GM12865 (cell line): Measurements from ENCODE around the gene MCMBP.
"Not testable (repeated sequence)": the region's sequence is repeated elsewhere in the genome, so short reads cannot be mapped to it uniquely, and the experiment has no call there.

Experiments used
- DNase-seq: peaks from one replicate; pipeline ENCODE4 v3.0.0; 2010; ENCODE audit warnings: low read depth
- H3K4me3 ChIP-seq: 2 replicates; pipeline ENCODE4 v1.5.1; 2011; ENCODE audit warnings: mild to moderate bottlenecking, low read depth, low read length, control low read depth
- TF ChIP-seq, protein P1 (sequence below): IDR thresholded peaks from 2 replicates; pipeline ENCODE4 v1.5.1; 2011; ENCODE audit warnings: low read length, control low read depth, low read depth, inconsistent platforms; ENCODE audit not compliant: insufficient read depth; ENCODE audit errors: missing control alignments

The MCMBP gene

DNA sequence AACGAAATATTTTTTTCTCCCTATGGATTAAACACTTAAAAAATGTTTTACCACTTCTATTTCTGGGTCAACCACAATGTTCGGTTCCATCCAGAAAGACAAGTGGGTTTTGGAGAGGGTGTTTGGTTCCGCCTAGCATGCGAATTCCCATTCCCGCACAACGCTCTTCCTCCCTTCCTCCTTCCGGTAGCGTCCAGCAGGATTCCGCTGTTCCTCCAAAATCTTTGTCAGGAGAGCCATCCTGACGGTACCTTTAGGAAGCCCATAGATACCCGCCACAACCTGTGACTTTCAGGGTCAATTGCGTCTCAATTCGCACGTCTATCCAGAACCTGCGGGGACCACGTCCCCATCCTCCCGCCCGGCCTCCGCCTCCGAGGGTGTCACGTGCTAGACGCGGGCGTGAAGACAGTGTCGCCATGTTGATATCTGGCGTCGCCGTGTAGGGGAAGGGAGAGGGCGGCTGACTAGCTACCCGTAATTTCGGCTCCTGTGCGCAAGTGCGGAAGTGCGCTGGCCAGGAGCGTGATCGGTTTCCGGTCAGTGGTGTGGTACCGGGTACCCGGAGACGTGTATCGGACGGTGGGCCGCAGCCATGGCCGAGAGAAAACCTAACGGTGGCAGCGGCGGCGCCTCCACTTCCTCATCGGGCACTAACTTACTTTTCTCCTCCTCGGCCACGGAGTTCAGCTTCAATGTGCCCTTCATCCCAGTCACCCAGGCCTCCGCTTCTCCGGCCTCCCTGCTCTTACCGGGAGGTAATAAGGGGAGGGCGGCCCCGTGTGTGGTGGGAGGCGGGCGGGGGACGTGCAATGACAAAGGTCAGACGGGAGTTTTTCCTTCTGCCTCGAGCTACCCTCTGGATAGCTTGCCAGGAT, 19.8 kb upstream of the MCMBP start, which contains the start of gene SEC23IP:
SEC23IP (plus strand) TSS at position 543 of the 878 bp plus-strand sequence; CDS start at position 596, 53 bp downstream.
- peak; percentile 97 for DNase-seq
- TF ChIP-seq, protein P1, sequence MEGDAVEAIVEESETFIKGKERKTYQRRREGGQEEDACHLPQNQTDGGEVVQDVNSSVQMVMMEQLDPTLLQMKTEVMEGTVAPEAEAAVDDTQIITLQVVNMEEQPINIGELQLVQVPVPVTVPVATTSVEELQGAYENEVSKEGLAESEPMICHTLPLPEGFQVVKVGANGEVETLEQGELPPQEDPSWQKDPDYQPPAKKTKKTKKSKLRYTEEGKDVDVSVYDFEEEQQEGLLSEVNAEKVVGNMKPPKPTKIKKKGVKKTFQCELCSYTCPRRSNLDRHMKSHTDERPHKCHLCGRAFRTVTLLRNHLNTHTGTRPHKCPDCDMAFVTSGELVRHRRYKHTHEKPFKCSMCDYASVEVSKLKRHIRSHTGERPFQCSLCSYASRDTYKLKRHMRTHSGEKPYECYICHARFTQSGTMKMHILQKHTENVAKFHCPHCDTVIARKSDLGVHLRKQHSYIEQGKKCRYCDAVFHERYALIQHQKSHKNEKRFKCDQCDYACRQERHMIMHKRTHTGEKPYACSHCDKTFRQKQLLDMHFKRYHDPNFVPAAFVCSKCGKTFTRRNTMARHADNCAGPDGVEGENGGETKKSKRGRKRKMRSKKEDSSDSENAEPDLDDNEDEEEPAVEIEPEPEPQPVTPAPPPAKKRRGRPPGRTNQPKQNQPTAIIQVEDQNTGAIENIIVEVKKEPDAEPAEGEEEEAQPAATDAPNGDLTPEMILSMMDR = no peak
- peak within 1 kb of the TSS; percentile 91 for H3K4me3 ChIP-seq

DNA sequence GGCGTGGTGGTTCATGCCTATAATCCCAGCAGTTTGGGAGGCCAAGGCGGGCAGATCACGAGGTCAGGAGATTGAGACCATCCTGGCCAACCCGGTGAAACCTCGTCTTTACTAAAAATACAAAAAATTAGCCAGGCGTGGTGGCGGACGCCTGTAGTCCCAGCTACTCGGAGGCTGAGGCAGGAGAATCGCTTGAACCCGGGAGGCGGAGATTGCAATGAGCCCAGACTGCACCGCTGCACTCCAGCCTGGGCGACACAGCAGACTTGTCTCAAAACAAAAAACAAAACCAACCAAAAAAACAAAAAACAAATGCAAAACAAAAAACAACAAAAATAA, 19.2 kb upstream of the MCMBP start:
- H3K4me3 ChIP-seq = peak overlapping the region; percentile 91
- not testable (repeated sequence) for DNase-seq

DNA sequence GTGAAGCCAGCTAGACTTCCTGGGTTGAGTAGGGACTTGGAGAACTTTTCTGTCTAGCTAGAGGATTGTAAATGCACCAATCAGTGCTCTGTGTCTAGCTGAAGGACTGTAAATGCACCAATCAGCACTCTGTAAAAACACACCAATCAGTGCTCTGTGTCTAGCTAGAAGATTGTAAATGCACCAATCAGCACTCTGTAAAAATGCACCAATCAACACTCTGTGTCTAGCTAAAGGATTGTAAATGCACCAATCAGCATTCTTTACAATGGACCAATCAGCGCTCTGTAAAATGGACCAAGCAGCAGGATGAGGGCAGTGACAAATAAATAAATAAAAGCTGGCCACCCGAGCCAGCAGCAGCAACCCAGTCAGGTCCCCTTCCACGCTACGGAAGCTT, 17.7 kb upstream of the MCMBP start:
- DNase-seq, H3K4me3 ChIP-seq: not testable (repeated sequence)

DNA sequence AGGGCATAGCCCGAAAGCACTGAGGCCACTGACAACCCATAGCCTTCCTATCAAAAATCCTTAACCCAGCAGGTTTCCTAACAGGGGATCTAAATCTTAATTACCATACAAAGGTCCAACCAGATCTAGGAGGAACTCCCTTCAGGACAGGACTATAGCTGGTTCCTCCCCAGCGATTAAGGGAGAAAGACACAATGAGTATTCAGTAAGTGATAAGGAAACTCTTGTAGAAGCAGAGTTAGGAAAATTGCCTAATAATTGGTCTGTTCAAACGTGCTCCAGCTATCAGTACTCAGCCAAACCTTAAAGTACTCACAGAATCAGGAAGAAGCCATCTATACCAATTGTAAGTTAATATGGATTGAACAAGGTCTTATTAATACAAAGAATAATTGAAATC, 16.6 kb upstream of the MCMBP start:
- not testable (repeated sequence) for DNase-seq, H3K4me3 ChIP-seq

DNA sequence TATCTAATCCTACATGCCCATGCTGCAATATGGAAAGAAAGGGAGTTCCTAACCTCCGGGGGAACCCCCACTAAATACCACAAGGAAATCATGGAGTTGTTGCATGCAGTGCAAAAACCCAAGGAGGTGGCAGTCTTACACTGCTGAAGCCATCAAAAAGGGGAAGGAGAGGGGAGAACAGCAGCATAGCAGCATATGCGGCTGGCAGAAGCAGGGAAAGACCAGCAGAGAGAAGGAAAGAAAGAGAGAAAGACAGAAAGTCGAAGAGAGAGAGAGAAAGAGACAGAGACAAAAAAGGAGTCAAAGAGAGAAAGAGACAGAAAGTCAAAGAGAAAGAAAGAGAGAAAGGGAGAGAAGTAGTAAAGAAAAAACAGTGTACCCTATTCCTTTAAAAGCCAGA, 16.1 kb upstream of the MCMBP start:
- H3K4me3 ChIP-seq, DNase-seq: not testable (repeated sequence)

DNA sequence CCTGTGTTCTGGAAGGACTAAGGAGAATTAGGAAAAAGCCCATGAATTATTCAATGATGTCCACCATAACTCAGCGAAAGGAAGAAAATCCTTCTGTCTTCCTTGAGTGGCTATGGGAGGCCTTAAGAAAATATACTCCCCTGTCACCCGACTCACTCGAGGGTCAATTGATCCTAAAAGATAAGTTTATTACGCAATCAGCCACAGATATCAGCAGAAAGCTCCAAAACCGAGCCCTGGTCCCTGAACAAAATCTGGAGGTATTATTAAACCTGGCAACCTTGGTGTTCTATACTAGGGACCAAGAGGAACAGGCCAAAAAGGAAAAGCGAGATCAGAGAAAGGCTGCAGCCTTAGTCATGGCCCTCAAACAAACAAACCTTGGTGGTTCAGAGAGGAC, 13.4 kb upstream of the MCMBP start:
- DNase-seq, H3K4me3 ChIP-seq: not testable (repeated sequence)

DNA sequence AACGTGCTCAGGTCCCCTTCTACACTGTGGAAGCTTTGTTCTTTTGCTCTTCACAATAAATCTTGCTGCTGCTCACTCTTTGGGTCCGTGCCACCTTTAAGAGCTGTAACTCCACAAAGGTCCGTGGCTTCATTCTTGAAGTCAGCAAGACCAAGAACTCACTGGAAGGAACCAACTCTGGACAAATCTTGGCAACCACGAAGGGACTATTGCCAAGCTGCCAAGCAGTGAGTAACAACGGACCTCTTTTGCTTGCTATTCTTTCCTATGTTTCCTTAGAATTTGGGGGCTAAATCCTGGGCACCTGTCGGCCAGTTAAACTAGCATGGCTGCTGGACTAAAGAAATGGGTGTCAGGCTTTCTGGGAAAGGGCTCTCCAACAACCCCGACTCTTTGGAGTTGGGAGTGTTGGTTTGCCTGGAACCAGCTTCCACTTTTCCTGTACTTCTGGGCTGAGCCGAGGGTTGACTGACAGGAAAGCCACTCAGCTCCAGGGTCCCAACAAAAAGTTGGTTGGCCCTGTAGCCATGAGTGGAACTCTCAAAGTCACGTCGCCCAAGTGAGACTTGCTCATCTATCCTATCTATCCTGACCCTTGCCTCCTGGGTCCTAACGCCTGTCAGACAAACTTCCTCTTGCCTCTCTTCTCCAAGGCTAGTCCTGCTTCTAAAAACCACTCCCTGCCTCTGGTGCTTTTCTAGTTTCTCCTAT, 11.4 kb upstream of the MCMBP start:
- H3K4me3 ChIP-seq, DNase-seq: not testable (repeated sequence)

DNA sequence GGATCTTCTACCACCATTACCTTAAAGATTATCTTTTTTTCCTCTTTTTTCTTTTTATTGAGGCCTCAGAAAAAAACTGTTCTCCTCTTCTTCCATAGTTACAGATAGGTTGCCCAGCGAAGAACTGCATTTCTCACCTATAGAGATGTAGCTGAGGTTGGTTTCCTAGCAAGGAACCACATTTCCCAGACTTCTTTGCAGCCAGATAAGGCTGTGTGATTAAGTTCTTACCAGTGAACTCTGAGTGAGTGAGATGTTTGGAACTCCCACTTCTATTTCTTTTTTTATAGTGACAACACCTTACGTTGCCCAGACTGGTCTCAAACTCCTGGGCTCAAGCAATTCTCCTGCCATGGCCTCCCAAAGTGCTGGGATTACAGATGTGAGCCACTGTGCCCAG, 5.9 kb upstream of the MCMBP start:
- DNase-seq = no peak
- TF ChIP-seq, protein P1 = no peak
- no peak overlapping the region for H3K4me3 ChIP-seq

DNA sequence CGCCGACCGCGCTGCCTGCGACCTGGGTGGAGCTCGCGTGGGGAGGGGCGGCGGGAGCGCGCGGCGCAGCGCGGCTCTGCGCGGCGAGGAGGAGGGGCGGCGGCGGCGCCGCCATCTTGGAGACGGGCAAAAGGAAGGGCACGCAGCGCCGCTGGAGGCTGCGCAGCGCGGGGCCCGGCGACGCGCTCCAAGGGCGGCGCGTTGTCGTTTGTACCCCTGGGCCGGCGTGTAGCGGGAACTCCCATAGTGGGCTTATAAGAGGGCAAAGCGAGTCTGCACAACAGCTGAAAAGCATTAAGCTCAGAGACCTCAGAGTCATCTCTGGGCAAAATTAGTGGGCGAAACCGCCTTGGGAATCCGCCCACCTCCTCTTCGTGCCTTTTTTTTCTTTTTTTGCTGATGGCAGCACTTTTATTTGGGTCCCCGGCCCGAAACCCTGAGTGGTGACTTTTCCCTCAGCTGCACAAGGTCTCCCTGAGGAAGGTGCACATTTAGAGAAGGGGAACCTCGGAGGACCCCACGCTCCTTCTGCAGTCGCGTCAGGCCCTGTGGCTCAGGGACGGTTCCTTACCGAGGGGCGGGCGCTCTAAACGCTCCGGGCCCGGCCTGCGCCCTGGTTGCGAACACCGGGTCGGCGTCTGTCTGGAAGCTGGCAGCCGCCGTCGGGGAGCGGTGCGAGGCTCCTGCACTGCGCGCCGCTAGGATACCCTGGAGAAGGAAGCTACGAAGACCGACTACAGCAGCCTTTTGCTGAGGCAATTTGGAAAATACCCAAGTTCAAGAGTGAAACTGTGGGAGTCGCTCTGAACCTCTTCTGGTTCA, 428 bp upstream of the MCMBP start:
- H3K4me3 ChIP-seq = peak overlapping the region; percentile 71
- TF ChIP-seq, protein P1 = no peak
- DNase-seq = peak; percentile 94
